C1 segment of cervical spinal cord (tissue), 14 donors: ENCODE results near the gene CACNA1G.

ENCODE experiments used
- DNase-seq, 14 donors: peaks; one replicate each; lab custom pipeline; 2025; lab: John Stamatoyannopoulos, UW

The CACNA1G gene

GRCh38 chr17:50533185-50533584 lies 27.3 kb upstream of the CACNA1G start:
- no peak for DNase-seq

DNA sequence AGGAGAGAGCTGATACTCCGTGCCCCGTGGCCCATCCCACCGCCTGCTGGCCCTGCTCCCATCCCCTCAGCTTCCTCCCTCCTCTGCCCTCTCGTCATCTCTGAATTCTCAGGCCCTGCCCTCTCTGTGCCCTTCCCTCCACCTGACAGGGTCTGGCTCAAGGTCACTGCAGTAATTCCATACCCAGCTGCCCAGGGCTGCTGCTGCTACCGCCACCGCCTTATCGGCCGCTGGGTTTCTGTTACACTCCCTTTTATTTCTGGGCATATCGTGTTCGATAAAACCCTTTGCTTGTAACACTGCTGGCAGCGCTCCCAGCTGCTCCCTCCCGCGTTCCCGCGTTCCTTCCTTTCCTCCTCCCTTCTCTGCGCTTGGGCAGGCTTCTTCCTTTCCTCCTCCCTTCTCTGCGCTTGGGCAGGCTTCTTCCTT lies 26.8 kb upstream of the CACNA1G start:
- no peak for DNase-seq

DNA sequence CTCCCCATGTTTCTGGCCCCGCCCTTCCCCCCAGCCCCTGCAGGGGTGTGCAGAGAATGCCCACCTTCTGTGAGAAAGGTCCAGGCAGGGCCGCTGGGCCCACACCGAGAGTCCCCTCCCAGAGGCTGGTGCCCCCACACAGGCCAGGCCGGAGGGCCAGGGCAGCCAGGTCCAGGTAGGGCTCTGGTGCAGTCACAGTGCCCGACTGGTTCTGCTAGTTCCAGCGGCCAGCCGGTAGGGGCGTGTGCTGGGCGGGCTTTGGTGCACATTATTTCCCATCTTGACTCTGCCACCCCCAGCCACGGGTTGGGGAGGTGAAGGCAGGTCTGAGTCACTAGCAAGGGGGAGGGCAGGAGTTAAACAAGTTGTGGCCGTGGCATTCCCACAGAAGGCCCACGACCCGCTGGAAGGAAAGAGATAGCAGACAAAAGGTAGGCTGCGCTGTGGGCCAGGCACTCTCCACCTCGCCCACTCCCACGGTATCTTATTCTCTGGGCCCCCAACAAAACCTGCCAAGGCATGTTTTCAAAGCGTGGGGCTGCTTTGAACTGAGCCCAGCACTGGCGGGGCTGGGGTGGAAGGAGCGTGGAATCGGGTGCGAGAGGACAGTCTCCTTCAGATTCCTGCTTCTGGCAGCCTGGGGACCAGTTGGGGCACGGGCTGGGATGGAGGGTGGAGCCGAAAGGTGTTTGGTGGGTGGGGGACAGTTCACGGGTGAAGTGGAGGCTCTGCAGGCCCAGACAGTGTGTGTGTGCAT lies 26.1 kb upstream of the CACNA1G start:
- no peak for DNase-seq

DNA sequence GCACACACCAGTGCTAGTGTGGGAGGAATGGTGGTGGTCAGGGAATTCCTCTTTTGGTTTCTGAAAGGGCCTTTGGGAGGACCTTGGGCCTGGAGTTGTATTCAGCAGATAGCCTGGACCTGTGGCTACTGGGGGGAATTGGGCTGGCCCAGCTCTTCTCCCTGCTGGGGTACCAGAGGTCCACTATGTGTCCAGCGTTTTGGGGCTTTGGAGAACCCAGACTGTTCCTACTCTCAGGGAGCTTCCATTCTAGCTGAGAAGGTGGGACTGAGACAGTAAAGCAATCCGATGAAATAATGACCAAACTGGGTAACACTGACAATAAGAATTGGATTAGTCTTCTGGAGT lies 25.6 kb upstream of the CACNA1G start:
- DNase-seq, result no peak

DNA sequence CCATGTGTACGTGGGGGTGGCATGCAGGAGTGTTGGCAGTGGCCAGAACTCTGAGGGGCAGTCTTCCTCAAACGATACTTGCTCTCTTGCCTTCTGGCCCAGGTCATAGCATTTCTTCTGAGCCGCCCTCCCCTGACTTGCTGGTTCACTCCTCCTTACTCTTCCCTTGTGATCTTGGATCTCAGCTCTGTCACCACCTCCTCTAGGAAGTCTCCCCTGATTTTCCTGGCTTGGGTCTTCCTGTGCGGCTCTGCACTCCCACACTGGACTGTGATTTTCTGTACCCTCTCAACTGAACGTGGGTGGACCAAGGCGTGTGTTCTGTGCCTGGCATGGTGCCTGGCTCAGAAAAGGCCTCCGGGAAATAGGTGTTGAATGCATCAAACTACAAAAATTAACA lies 25.1 kb upstream of the CACNA1G start:
- no peak for DNase-seq

DNA sequence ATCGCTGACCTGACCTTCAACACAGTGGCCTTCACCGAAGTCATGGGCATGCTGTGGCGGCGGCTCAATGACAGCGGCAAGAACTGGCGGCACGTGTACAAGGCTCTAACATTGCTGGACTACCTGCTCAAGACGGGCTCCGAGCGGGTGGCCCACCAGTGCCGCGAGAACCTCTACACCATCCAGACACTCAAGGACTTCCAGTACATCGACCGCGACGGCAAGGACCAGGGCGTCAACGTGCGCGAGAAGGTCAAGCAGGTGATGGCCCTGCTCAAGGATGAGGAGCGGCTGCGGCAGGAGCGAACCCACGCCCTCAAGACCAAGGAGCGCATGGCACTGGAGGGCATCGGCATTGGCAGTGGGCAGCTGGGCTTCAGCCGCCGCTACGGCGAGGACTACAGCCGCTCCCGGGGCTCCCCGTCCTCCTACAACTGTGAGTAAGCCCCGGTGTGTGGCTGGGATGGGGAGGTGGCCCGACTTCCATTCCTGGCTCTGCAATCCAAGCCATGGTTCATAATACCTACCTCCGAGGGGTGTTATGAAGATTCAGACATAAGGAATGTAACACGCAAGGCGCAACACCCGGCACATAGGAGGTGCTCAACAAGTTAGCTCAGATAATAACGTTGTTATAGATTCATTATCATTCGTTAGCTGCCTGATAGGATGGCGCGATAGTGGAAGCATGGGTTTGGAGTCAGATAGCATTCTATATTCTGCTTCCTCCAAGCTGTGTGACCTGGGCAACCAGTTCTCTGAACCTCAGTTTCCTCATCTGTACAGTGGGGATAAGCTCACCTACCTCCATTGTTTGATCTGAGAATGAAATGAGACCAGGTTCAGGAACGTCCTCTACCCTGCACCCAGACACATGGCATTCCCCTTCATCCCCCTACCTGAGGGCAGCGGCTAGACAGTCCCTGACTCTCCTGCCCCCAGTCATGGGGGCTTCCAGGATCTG lies 23.6 kb upstream of the CACNA1G start:
- DNase-seq, result no peak

GRCh38 chr17:50537721-50538548 lies 22.6 kb upstream of the CACNA1G start:
- no peak for DNase-seq

- no peak for DNase-seq
These were observed 21.7 kb upstream of the CACNA1G start for GRCh38 chr17:50538549-50539410.

- DNase-seq, result no peak
These were observed 20.6 kb upstream of the CACNA1G start for GRCh38 chr17:50539762-50540559.

DNA sequence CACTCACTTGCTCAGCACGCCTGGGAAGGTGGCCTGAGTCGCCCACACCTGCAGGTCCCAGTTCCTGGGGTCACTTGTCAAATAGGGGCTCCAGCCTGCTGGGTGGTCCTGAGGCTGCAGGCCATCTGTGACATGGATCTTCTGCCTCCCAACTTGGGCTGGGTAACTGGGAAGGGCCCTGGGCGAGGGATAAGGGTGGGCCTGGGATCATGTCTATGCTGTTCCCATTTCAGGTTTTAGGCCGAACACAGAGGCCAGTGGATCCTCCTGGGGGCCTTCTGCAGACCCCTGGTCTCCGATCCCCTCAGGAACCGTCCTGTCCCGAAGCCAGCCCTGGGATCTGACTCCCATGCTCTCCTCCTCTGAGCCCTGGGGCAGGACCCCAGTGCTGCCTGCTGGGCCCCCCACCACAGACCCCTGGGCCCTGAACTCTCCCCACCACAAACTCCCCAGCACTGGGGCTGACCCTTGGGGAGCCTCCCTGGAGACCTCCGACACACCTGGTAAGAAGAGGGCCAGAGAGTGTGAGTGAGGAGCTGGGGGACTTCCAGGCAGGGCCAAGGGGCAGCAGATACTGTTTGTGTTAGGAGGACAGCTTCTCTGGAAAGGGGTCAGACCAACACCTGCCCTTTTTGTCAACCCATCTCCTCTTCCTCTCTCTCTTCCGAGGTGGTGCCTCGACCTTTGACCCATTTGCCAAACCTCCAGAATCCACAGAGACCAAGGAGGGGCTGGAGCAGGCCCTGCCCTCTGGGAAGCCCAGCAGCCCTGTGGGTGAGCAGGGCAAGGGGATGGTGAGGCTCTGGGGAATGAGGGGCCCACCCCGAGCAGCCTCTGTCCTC lies 19.7 kb upstream of the CACNA1G start:
- DNase-seq, result no peak

- no peak for DNase-seq
These were observed 19.2 kb upstream of the CACNA1G start for GRCh38 chr17:50541402-50541715.

GRCh38 chr17:50541716-50542688 lies 18.5 kb upstream of the CACNA1G start:
- peak; percentile 19 to 90 (median 76) for DNase-seq

DNA sequence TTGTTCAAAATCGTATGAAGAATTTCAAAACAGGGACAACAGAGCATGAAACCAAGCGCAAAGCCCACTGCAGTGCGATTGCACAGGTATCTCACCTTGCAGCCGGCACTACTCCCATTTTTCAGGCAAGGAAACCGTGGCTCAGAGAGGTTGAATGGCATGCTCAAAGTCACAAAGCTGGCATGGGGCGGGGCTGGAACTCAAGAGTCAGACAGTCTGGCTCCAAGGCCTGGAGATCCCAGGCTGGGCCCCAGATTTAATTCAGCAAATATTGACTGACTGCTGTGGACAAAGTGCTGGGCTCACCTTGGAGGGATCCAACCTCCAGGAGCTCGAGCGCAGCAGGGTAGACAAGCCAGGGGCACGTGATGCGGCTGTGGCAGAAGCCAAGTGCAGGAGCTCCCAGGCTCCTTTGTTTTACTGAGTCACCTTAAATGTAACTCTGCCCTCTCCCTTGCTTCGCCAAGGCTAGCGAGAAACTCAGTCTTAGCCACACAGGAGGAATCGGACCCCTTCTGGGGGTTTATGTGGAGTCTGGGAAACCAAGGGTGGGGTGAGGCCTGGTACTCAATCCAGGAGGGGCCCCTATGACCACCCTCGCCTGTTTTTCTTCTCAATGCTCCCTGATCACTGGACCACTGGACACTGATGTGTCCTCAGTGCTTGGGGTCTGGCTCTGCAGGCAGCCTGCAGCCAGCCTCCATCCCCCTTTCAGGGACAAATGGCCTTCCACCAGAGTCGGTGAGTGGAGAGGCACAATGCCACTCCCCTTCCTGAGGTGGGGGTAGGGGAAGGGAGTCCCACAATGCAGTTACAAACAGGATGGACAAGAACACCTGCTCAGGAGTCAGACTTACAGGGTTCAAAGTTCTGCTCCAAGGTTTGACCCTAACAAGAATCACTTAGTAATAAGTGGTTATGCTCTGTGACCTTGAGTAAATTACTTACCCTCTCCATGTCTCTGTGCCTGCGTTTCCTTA lies 17.4 kb upstream of the CACNA1G start:
- no peak for DNase-seq

GRCh38 chr17:50544516-50544915 lies 16.0 kb upstream of the CACNA1G start:
- DNase-seq, result no peak

- no peak for DNase-seq
These were observed 15.2 kb upstream of the CACNA1G start for GRCh38 chr17:50545311-50545710.

DNA sequence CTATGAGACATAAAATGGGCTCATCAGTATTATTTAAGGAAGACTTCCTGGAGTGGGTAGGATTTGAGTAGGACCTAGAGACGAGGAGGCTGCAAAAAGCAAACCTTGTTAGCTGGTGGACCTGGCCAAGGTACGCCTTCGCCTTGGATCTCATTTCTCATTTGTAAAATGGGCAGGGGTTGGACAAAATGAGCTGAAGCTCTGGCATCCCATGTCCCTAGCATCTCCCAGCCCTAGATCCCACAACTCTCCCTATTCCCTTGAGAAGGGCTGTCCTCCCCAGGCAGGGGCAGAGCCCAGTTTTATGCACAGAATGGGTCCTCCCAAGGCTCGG lies 13.8 kb upstream of the CACNA1G start:
- no peak for DNase-seq
